GM12878 (cell line): ENCODE data around the gene RNF166. TPM values are rescaled to one million over a fixed set of nuclear protein-coding genes. Genes with fewer than 3 reads are reported as not detected.
A peak's percentile ranks its signal among the peaks of the same experiment; 100 is the strongest.

ENCODE experiments used
- ATF7 ChIP-seq: fragments of 450-650 bp; IDR thresholded peaks from 2 replicates; pipeline ENCODE4 v1.6.1; 2016; ENCODE audit warnings: low read depth, mild to moderate bottlenecking
- BCLAF1 ChIP-seq: fragments of 450-650 bp; IDR thresholded peaks from 2 replicates; pipeline ENCODE4 v1.6.1; 2017; ENCODE audit warnings: antibody characterized with exemption, mild to moderate bottlenecking, moderate library complexity
- CBX5 ChIP-seq: sonication (generic); IDR thresholded peaks from 2 replicates; pipeline ENCODE4 v1.6.1; 2016; ENCODE audit warnings: low read depth, moderate library complexity, mild to moderate bottlenecking, inconsistent platforms
- CUX1 ChIP-seq: IDR thresholded peaks from 2 replicates; pipeline ENCODE4 v1.6.1; 2012; ENCODE audit warnings: improper control_type of control experiment, low read depth, low read length; ENCODE audit not compliant: insufficient replicate concordance
- IKZF1 ChIP-seq: fragments of 450-650 bp; conservative IDR thresholded peaks from 2 replicates; pipeline ENCODE4 v1.6.1; 2017; ENCODE audit warnings: antibody characterized with exemption, mild to moderate bottlenecking
- MEF2A ChIP-seq: IDR thresholded peaks from 2 replicates; pipeline ENCODE4 v1.6.1; 2011; ENCODE audit warnings: low read depth, mild to moderate bottlenecking, low read length, moderate library complexity; ENCODE audit not compliant: insufficient read depth
- MXI1 ChIP-seq: fragments of 150-350 bp; IDR thresholded peaks from 2 replicates; pipeline ENCODE4 v1.6.1; 2011; ENCODE audit warnings: low read depth, mild to moderate bottlenecking, inconsistent platforms, low read length, improper control_type of control experiment
- NKRF ChIP-seq: fragments of 450-650 bp; conservative IDR thresholded peaks from 2 replicates; pipeline ENCODE4 v1.6.1; 2017; ENCODE audit warnings: mild to moderate bottlenecking, moderate library complexity
- PAX5 ChIP-seq: IDR thresholded peaks from 2 replicates; pipeline ENCODE4 v1.6.1; 2011; ENCODE audit warnings: low read depth, low read length, borderline replicate concordance
- POLR2AphosphoS5 ChIP-seq: IDR thresholded peaks from 2 replicates; pipeline ENCODE4 v1.6.1; 2011; ENCODE audit warnings: mild to moderate bottlenecking, low read length, inconsistent platforms
- RAD21 ChIP-seq: IDR thresholded peaks from 2 replicates; pipeline ENCODE4 v1.6.1; 2011; ENCODE audit warnings: mild to moderate bottlenecking, low read depth, low read length, moderate library complexity; ENCODE audit not compliant: insufficient read depth
- RUNX3 ChIP-seq: IDR thresholded peaks from 2 replicates; pipeline ENCODE4 v1.6.1; 2012; ENCODE audit warnings: low read length, inconsistent platforms
- SMARCA5 ChIP-seq: fragments of 450-650 bp; IDR thresholded peaks from 2 replicates; pipeline ENCODE4 v1.6.1; 2017; ENCODE audit warnings: mild to moderate bottlenecking
- SMC3 ChIP-seq: IDR thresholded peaks from 2 replicates; pipeline ENCODE4 v1.6.1; 2011; ENCODE audit warnings: low read length, improper control_type of control experiment, borderline replicate concordance
- USF1 ChIP-seq: IDR thresholded peaks from 2 replicates; pipeline ENCODE4 v1.6.1; 2011; ENCODE audit warnings: borderline replicate concordance, low read depth, mild to moderate bottlenecking, moderate library complexity, mixed read lengths, low read length; ENCODE audit not compliant: insufficient read depth; ENCODE audit errors: extremely low read length
- ZBED1 ChIP-seq: IDR thresholded peaks from 2 replicates; pipeline ENCODE4 v1.6.1; 2016; ENCODE audit warnings: borderline replicate concordance
- ZNF24 ChIP-seq: fragments of 450-650 bp; IDR thresholded peaks from 2 replicates; pipeline ENCODE4 v1.6.1; 2017; ENCODE audit warnings: antibody characterized with exemption, mild to moderate bottlenecking
- ZSCAN29 ChIP-seq: fragments of 450-650 bp; IDR thresholded peaks from 2 replicates; pipeline ENCODE4 v1.6.1; 2017; ENCODE audit warnings: mild to moderate bottlenecking, moderate library complexity
- ZZZ3 ChIP-seq: IDR thresholded peaks from 2 replicates; pipeline ENCODE4 v1.6.1; 2011; ENCODE audit warnings: low read depth; ENCODE audit not compliant: control insufficient read depth, insufficient read length
- polyA plus RNA-seq, 11 experiments: library from polyadenylated mRNA; depleted of rRNA in 4 of 11; unstranded in 6 of 11; stranded (reverse) in 5 of 11; fragments of >200 nt; fragmentation: Nextera tagmentation in 4 of 11; fragmentation: Illumina TruSeq in 1 of 11; extraction: Ambion mirVana in 4 of 11; extraction: Trizol in 1 of 11; gene quantifications; 1 replicate in 1 of 11; 2 replicates in 10 of 11; pipeline versions ENCODE4 v1.2.1 to v1.2.3, GENCODE V29; 2011 to 2016; ENCODE audit warnings: inconsistent platforms in 2 of 11, missing spikeins in 2 of 11, low read depth in 1 of 11
- total RNA-seq, 4 experiments: library from RNA; depleted of rRNA in 3 of 4; stranded (reverse); fragments of >200 nt in 3 of 4; fragmentation: Illumina TruSeq in 1 of 4; extraction: Trizol in 1 of 4; gene quantifications; 2 replicates each; pipeline versions ENCODE4 v1.2.1 to v1.2.3, GENCODE V29; 2013 to 2021

The RNF166 gene
- total and polyA plus RNA-seq, 10 of the 15 experiments (the other 5 are each of a cell fraction or from before 2014, with no cell fraction given): 0.48 to 32.8 (median 12.1) TPM

GRCh38 chr16:88737298-88738150, 31.3 kb upstream of the RNF166 start (continued):
- TF ChIP-seq USF1 (peak; percentile 55), MXI1 (0 out of 2 replicates have a peak, but pooled peaks have one; percentile 40), SMARCA5 (peak; percentile 98), PAX5 (peak; percentile 37; the same call in 1 of the 2 replicates), ZSCAN29 (no peak), ZBED1 (no peak), BCLAF1 (no peak), MEF2A (no peak), CUX1 (no peak), ZZZ3 (no peak), ZNF24 (peak; percentile 35; the same call in 1 of the 2 replicates), POLR2AphosphoS5 (no peak), SMC3 (peak; percentile 82), NKRF (peak; percentile 52; the same call in 1 of the 2 replicates), RUNX3 (peak; percentile 50), RAD21 (peak; percentile 62; the same call in 1 of the 2 replicates), ATF7 (no peak), IKZF1 (peak; percentile 56; the same call in 1 of the 2 replicates), CBX5 (no peak)
